Esophagus muscularis mucosa (tissue), 4 donors: ENCODE measurements around the gene CCRL2. TPM values are rescaled to one million over a fixed set of nuclear protein-coding genes. Genes with fewer than 3 reads are reported as not detected.

Experiments used
- DNase-seq: peaks from one replicate; pipeline ENCODE4 v3.0.0-alpha.2; 2017; ENCODE audit errors: extremely low spot score
- H3K27ac ChIP-seq, 4 donors: fragments of 200-600 bp; sonication (generic); replicated peaks in 1 of 4; 1 replicate in 3 of 4; 2 replicates in 1 of 4; pipeline ENCODE4 v1.5.1; 2016 to 2019; ENCODE audit warnings: mild to moderate bottlenecking in 1 of 4
- H3K27me3 ChIP-seq, 4 donors: fragments of 200-600 bp; sonication (generic); one replicate each; pipeline versions ENCODE4 v1.5.1 to v1.6.0; 2016 to 2019
- H3K36me3 ChIP-seq, 4 donors: fragments of 200-600 bp; sonication (generic); one replicate each; pipeline ENCODE4 v1.5.1; 2016 to 2019
- H3K4me1 ChIP-seq, 4 donors: fragments of 200-600 bp; sonication (generic); one replicate each; pipeline ENCODE4 v1.5.1; 2016 to 2019
- H3K4me3 ChIP-seq, 4 donors: fragments of 200-600 bp; sonication (generic); 1 replicate in 2 of 4; 2 replicates in 2 of 4; pipeline ENCODE4 v1.5.1; 2016 to 2019; ENCODE audit warnings: mild to moderate bottlenecking in 4 of 4, moderate library complexity in 1 of 4
- H3K9me3 ChIP-seq, 4 donors: fragments of 200-600 bp; sonication (generic); 1 replicate in 3 of 4; 2 replicates in 1 of 4; pipeline ENCODE4 v1.5.1; 2016 to 2019
- CTCF ChIP-seq, 3 experiments: fragments of 200-600 bp in 2 of 3; fragments of 450-650 bp in 1 of 3; sonication (generic) in 2 of 3; IDR thresholded peaks; one replicate each; pipeline ENCODE4 v1.5.1; 2017 to 2019; ENCODE audit warnings: antibody characterized with exemption in 3 of 3, mild to moderate bottlenecking in 2 of 3, moderate library complexity in 1 of 3
- EP300 ChIP-seq: sonication (generic); formaldehyde crosslinking; IDR thresholded peaks from one replicate; pipeline ENCODE4 v1.6.1; 2017; ENCODE audit warnings: antibody characterized with exemption
- POLR2A ChIP-seq: fragments of 450-650 bp; IDR thresholded peaks from one replicate; pipeline ENCODE4 v1.6.1; 2017; ENCODE audit warnings: antibody characterized with exemption, moderate library complexity, mild to moderate bottlenecking, low read depth
- POLR2AphosphoS5 ChIP-seq, 2 donors: sonication (generic); formaldehyde crosslinking; IDR thresholded peaks; one replicate each; pipeline ENCODE4 v1.6.1; 2017; ENCODE audit warnings: antibody characterized with exemption in 2 of 2
- WGBS: methylation state at CpG from one replicate; pipeline ENCODE4 v1.1.5; 2018; 5-methylcytosine and 5-hydroxymethylcytosine counted together
- intact Hi-C: fragments of 100-400 bp; cut with DNase I; formaldehyde crosslinking; loops from one replicate; pipeline ENCODE4 v1.15.1; 2023
- total RNA-seq, 4 donors: library from RNA; depleted of rRNA; stranded (reverse); fragments of >200 nt; gene quantifications; one replicate each; pipeline versions ENCODE4 v1.1.0 to v1.2.1, GENCODE V29; 2016

Gene CCRL2
- total RNA-seq, 4 donors from 2014 or later = 1.1 to 3.0 (median 2.0) TPM

DNA sequence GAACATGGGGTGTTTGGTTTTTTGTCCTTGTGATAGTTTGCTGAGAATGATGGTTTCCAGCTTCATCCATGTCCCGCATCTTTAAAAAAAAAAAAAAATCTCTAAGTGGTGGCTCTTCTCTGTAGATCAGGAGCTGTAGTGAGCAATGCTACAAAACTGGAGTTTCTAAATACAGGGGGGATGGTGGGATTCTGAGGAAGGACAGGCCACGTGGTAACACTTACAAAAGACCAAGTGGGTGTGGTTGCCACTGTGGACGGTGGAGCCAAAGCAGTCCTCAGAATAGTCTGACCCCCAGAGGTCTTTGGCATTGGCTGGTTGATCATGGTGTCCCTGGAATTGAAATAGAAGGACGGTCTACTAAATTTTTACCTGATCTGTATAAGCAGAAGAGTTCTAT, 7.7 kb downstream of the CCRL2 start:
- H3K4me1 ChIP-seq = peaks cover 0 to 13% (median 8%) of the 10 kb centered on the region in 4 donors
- no peak overlapping the region for H3K27ac ChIP-seq
- no peak for DNase-seq
- WGBS = 72% methylated on average over 4 of the region's 4 CpGs
- H3K4me3 ChIP-seq = no peak overlapping the region
- H3K27me3 ChIP-seq = no peaks in the 10 kb centered on the region
- no peaks in the 10 kb centered on the region for H3K9me3 ChIP-seq
- no peaks in the 10 kb centered on the region for H3K36me3 ChIP-seq
- intact Hi-C loops = no loop called here
- TF ChIP-seq CTCF (IDR thresholded peaks at IDR 0.05) (no peak), EP300 (no peak), POLR2AphosphoS5 (IDR thresholded peaks at IDR 0.05) (no peak)

DNA sequence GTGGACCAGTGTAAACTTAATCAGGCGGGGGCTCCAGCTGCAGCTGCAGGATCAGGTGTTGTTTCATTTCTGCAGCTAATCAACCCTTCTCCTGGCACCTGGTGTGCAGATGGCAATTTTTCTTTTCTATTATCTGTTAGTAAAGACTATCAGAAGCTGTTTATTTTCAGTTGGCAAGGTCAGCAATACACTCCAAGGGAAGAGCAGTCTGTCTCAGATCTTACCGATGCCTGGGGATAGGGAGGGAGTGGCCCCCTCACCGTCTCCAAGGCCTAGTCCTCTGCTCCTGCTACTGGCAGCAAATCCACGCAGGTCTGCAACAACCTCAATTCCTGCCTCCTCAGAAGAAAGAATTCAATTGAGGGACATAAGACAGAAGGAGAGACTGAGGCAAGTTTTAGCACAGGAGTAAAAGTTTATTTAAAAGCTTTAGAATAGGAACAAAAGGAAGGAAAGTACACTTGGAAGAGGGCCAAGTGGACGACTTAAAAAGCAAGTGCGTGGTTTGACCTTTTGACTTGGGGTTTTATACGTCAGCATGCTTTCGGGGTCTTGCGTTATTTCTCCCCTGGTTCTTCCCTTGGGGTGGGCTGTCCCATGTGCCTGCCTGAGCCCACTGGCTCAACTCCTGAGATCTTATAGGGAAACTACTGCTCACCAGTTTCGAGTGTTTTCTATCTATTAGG, 9.2 kb downstream of the CCRL2 start:
- TF ChIP-seq POLR2A (no peak), POLR2AphosphoS5 (IDR thresholded peaks at IDR 0.05) (no peak), CTCF (IDR thresholded peaks at IDR 0.05) (no peak), EP300 (no peak)
- Histone ChIP-seq H3K4me1 (peaks cover 0 to 13% (median 8%) of the 10 kb centered on the region in 4 donors), H3K4me3 (no peak overlapping the region), H3K27me3 (no peaks in the 10 kb centered on the region), H3K27ac (no peak overlapping the region), H3K36me3 (no peaks in the 10 kb centered on the region), H3K9me3 (no peaks in the 10 kb centered on the region)
- intact Hi-C loops = no loop called here
- no peak for DNase-seq
- WGBS = 53% methylated on average over 10 of the region's 10 CpGs

DNA sequence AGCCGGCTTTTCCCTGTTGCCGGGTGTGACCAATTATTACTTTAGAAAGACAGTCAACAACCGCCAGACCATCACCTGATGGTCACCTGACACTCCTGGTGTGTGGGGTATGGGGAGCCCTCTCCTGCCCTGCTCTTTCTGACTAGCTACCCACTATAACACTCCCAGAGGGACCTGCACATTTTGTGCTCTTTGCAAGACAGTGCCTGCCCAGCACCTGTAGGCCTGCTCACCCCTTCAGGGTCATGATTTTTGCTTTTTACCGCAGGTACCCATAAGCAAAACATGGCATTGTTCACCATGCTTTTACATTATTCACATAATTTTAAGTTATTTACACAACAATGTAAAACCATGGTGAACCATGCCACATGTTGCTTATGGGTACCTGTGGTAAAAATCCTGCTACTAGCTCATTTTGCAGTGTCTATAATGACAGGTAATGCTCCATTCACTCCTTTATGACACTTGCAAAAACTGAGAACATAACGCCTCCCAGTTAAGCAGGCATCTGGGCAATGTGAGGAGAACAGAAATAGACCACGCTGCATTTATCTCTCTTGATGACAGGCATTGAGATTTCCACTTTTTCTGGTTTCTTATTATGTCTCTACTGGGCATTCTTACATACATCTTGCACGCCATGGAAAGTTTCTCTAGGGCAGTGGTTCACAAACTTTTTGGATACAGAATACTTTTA, 9.9 kb downstream of the CCRL2 start:
- no peaks in the 10 kb centered on the region for H3K27me3 ChIP-seq
- no peak overlapping the region for H3K27ac ChIP-seq
- no peak overlapping the region for H3K4me3 ChIP-seq
- peaks cover 0 to 13% (median 8%) of the 10 kb centered on the region in 4 donors for H3K4me1 ChIP-seq
- 89% methylated on average over 7 of the region's 7 CpGs for WGBS
- H3K9me3 ChIP-seq = no peaks in the 10 kb centered on the region
- no peaks in the 10 kb centered on the region for H3K36me3 ChIP-seq
- intact Hi-C loops = no loop called here
- DNase-seq = no peak
- no peak for TF ChIP-seq CTCF (IDR thresholded peaks at IDR 0.05)
- no peak for TF ChIP-seq POLR2A
- no peak for TF ChIP-seq EP300
- TF ChIP-seq POLR2AphosphoS5 (IDR thresholded peaks at IDR 0.05) = no peak

GRCh38 chr3:46417841-46418611, 11.0 kb downstream of the CCRL2 start:
- 83% methylated on average over 7 of the region's 9 CpGs for WGBS
- intact Hi-C loops = no loop called here
- Histone ChIP-seq H3K27me3 (no peaks in the 10 kb centered on the region), H3K4me1 (peaks cover 0 to 7% (median 5%) of the 10 kb centered on the region in 4 donors), H3K4me3 (no peak overlapping the region), H3K27ac (no peak overlapping the region), H3K9me3 (no peaks in the 10 kb centered on the region), H3K36me3 (no peaks in the 10 kb centered on the region)
- no peak for TF ChIP-seq POLR2A
- no peak for DNase-seq

- intact Hi-C loops = no loop called here
- no peak for DNase-seq
- TF ChIP-seq POLR2A (no peak), EP300 (no peak), POLR2AphosphoS5 (IDR thresholded peaks at IDR 0.05) (no peak), CTCF (IDR thresholded peaks at IDR 0.05) (no peak)
- H3K4me1 ChIP-seq = peaks cover 0 to 4% (median 0%) of the 10 kb centered on the region in 4 donors
- H3K36me3 ChIP-seq = no peaks in the 10 kb centered on the region
- no peak overlapping the region for H3K27ac ChIP-seq
- 91% methylated on average over 3 of the region's 4 CpGs for WGBS
- no peaks in the 10 kb centered on the region for H3K9me3 ChIP-seq
- no peak overlapping the region for H3K4me3 ChIP-seq
- H3K27me3 ChIP-seq = no peaks in the 10 kb centered on the region
These were observed 12.8 kb downstream of the CCRL2 start for GRCh38 chr3:46419816-46420215.
